GM23338 (cell line): ENCODE data around the gene UCP3. TPM values are rescaled to one million over a fixed set of nuclear protein-coding genes. Genes with fewer than 3 reads are reported as not detected.
A peak's percentile ranks its signal among the peaks of the same experiment; 100 is the strongest.

Experiments used
- ATAC-seq: fragments of 200-7000 bp; cut with Tn5 transposase; 3 replicates; pipeline ENCODE4 v1.9.1; 2020
- DNase-seq: peaks from one replicate; pipeline ENCODE4 v3.0.0-alpha.2; 2015; ENCODE audit warnings: low spot score
- H2AFZ ChIP-seq: fragments of 200-600 bp; sonication (generic); 2 replicates; pipeline ENCODE4 v1.8.0; 2016; ENCODE audit warnings: antibody characterized with exemption, mild to moderate bottlenecking, moderate library complexity
- H3F3A ChIP-seq: fragments of 200-600 bp; sonication (generic); replicated peaks from 2 replicates; pipeline ENCODE4 v1.8.0; 2017; ENCODE audit warnings: antibody characterized with exemption, mixed run types, low read depth
- H3K27ac ChIP-seq: fragments of 200-600 bp; sonication (generic); 2 replicates; pipeline ENCODE4 v1.6.1; 2016; ENCODE audit warnings: low read depth
- H3K27me3 ChIP-seq: fragments of 200-600 bp; sonication (generic); 2 replicates; pipeline ENCODE4 v1.8.0; 2016; ENCODE audit warnings: mild to moderate bottlenecking, mixed run types, moderate library complexity; ENCODE audit not compliant: insufficient read depth
- H3K36me3 ChIP-seq: fragments of 200-600 bp; sonication (generic); 2 replicates; pipeline ENCODE4 v1.8.0; 2016; ENCODE audit warnings: mild to moderate bottlenecking; ENCODE audit not compliant: insufficient read depth
- H3K4me1 ChIP-seq: fragments of 200-600 bp; sonication (generic); 2 replicates; pipeline ENCODE4 v1.8.0; 2016; ENCODE audit warnings: mild to moderate bottlenecking, moderate library complexity; ENCODE audit not compliant: insufficient read depth
- H3K4me2 ChIP-seq: fragments of 200-600 bp; sonication (generic); 2 replicates; pipeline ENCODE4 v1.7.1; 2017; ENCODE audit warnings: mixed run types
- H3K4me3 ChIP-seq: fragments of 200-600 bp; sonication (generic); 2 replicates; pipeline ENCODE4 v1.6.1; 2016; ENCODE audit warnings: mixed run types
- H3K79me2 ChIP-seq: fragments of 200-600 bp; sonication (generic); replicated peaks from 2 replicates; pipeline ENCODE4 v1.8.0; 2017; ENCODE audit warnings: mild to moderate bottlenecking; ENCODE audit not compliant: insufficient read depth
- H3K9me2 ChIP-seq: fragments of 200-600 bp; sonication (generic); 2 replicates; pipeline ENCODE4 v1.8.0; 2017; ENCODE audit not compliant: insufficient read depth
- H4K20me1 ChIP-seq: fragments of 200-600 bp; sonication (generic); replicated peaks from 2 replicates; pipeline ENCODE4 v1.8.0; 2017; ENCODE audit warnings: mild to moderate bottlenecking; ENCODE audit not compliant: insufficient read depth
- H3K27ac Mint-ChIP-seq: 2 replicates; pipeline ENCODE4 v1.8.0; 2020; ENCODE audit warnings: inconsistent platforms, mild to moderate bottlenecking, moderate library complexity, mixed read lengths
- H3K27me3 Mint-ChIP-seq: 3 replicates; pipeline ENCODE4 v1.8.0; 2022; ENCODE audit warnings: low read depth, mild to moderate bottlenecking, moderate library complexity, mixed read lengths, inconsistent platforms; ENCODE audit not compliant: insufficient read depth, poor library complexity
- H3K36me3 Mint-ChIP-seq: 3 replicates; pipeline ENCODE4 v1.8.0; 2021; ENCODE audit warnings: low read depth, mild to moderate bottlenecking, inconsistent platforms, moderate library complexity, mixed read lengths
- H3K4me1 Mint-ChIP-seq: 3 replicates; pipeline ENCODE4 v1.8.0; 2020; ENCODE audit warnings: mild to moderate bottlenecking, inconsistent platforms, mixed read lengths
- H3K4me3 Mint-ChIP-seq: 3 replicates; pipeline ENCODE4 v1.8.0; 2021; ENCODE audit warnings: moderate library complexity, mild to moderate bottlenecking, inconsistent platforms, mixed read lengths
- H3K9me3 Mint-ChIP-seq: 3 replicates; pipeline ENCODE4 v1.8.0; 2020; ENCODE audit warnings: moderate library complexity, mild to moderate bottlenecking, inconsistent platforms, mixed read lengths
- POLR2AphosphoS5 ChIP-seq: IDR thresholded peaks from 2 replicates; pipeline ENCODE4 v1.6.1; 2016; ENCODE audit warnings: antibody characterized with exemption, low read depth
- polyA plus RNA-seq: library from polyadenylated mRNA; unstranded; fragments of >200 nt; fragmentation: Nextera tagmentation; extraction: Ambion mirVana; gene quantifications from 2 replicates; pipeline ENCODE4 v1.2.1, GENCODE V29; 2016
- total RNA-seq: library from RNA; depleted of rRNA; stranded (reverse); fragments of >200 nt; shearing (Covaris generic); gene quantifications from 2 replicates; pipeline ENCODE4 v1.2.3, GENCODE V29; 2014
- TF ChIP-seq, protein P1 (sequence below), 2 experiments: fragments of 200-600 bp in 1 of 2; sonication (generic) in 1 of 2; conservative IDR thresholded peaks; 2 replicates each; pipeline versions ENCODE4 v1.5.1 to v1.6.1; 2016 to 2017; ENCODE audit warnings: antibody characterized with exemption in 2 of 2, low read depth in 2 of 2, mild to moderate bottlenecking in 2 of 2, moderate library complexity in 1 of 2
- TF ChIP-seq, protein P2 (sequence below): IDR thresholded peaks from 2 replicates; pipeline ENCODE4 v1.6.1; 2016; ENCODE audit warnings: antibody characterized with exemption
- TF ChIP-seq, protein P3 (sequence below): IDR thresholded peaks from one replicate; pipeline ENCODE4 v1.6.1; 2018; ENCODE audit warnings: antibody characterized with exemption; ENCODE audit not compliant: unreplicated experiment

Gene UCP3
- total and polyA plus RNA-seq, 2 experiments from 2014 or later = 0.21 to 0.40 TPM

DNA sequence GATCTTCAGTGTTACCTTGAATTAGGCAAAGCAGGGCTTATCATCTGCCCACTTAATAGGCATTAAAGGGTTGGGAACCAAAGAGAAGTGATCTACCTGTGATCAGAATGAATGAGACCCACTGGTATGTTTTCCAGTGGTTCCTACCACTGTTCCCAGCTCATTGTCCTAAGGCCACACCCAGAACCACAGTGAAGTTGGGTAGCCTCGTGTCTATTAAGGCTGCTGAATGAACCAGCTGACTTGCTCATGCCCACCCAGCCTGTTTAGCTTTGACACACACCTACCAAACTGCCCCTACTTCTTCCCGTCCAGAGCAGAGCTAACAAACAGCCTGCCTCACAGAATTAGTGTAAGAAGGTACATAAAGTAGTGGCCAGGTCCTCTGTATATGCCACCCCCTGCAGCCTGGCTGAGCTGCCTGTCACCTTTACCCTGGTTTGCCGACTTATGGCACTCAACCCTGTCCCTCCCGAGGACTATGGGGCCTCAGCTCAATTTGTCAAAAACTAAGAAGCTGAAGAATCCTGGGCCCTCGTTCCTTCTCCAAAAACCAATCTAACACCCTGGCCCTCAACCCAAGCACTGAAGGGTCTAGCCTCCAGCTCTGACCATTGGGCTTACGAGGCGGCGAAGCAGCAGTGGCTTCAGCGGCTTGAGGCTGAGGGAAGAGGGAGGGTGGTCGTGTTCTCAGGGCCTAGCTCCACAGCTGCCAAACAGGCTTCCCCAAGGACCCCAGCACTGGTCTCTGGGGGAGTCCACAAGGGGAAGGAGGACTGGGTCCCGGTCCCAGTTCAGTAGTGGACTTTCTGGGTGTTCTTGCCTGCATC lies 36.0 kb downstream of the UCP3 start:
- Histone ChIP-seq H3K79me2 (no peaks in the 10 kb centered on the region), H3K36me3 (peaks cover 24% of the 10 kb centered on the region), H3K27me3 (no peaks in the 10 kb centered on the region), H3K9me2 (no peaks in the 10 kb centered on the region), H3K4me3 (no peak overlapping the region), H3F3A (0 out of 2 replicates have a peak, but pooled peaks cover 5% of the 10 kb centered on the region), H3K27ac (no peak overlapping the region), H3K4me2 (no peak overlapping the region), H2AFZ (no peak overlapping the region), H4K20me1 (peaks cover 2% of the 10 kb centered on the region; the same call in 1 of the 2 replicates), H3K4me1 (no peaks in the 10 kb centered on the region)
- ATAC-seq (no peak), DNase-seq (no peak)
- Mint-ChIP-seq H3K27me3 (peaks cover 15% of the 10 kb centered on the region), H3K4me1 (no peaks in the 10 kb centered on the region; the same call in 2 of the 3 replicates), H3K9me3 (no peaks in the 10 kb centered on the region; the same call in 2 of the 3 replicates), H3K27ac (no peak overlapping the region), H3K36me3 (peaks cover 40% of the 10 kb centered on the region), H3K4me3 (no peak overlapping the region)
- TF ChIP-seq, protein P1, sequence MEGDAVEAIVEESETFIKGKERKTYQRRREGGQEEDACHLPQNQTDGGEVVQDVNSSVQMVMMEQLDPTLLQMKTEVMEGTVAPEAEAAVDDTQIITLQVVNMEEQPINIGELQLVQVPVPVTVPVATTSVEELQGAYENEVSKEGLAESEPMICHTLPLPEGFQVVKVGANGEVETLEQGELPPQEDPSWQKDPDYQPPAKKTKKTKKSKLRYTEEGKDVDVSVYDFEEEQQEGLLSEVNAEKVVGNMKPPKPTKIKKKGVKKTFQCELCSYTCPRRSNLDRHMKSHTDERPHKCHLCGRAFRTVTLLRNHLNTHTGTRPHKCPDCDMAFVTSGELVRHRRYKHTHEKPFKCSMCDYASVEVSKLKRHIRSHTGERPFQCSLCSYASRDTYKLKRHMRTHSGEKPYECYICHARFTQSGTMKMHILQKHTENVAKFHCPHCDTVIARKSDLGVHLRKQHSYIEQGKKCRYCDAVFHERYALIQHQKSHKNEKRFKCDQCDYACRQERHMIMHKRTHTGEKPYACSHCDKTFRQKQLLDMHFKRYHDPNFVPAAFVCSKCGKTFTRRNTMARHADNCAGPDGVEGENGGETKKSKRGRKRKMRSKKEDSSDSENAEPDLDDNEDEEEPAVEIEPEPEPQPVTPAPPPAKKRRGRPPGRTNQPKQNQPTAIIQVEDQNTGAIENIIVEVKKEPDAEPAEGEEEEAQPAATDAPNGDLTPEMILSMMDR (conservative IDR thresholded peaks at IDR 0.05; ENCODE audit: low read depth in 2 of 2) = no peak
- peak; percentile 42; the same call in 1 of the 2 replicates for TF ChIP-seq POLR2AphosphoS5

DNA sequence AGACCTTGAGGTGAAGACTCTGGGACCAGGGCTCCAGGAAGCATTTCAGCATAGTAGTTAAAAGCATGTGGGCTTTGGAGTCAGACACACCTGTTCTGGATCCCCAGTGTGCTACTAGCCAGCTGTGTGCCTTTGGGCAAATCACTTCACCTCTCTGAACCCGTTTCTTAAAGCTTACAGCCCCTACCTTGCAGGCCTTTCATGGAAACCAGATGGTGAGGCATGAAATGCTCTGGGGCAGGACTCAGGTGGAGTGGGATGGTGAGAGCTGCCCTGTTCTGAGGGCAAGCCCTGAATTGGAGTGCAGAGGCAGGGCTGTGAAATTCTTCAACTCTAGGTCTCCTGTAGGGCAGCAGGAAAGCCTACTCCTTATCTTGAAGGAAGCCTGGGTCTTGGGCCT lies 36.7 kb downstream of the UCP3 start:
- ATAC-seq = no peak
- H4K20me1 ChIP-seq = no peaks in the 10 kb centered on the region; the same call in 1 of the 2 replicates
- H3K27me3 ChIP-seq = no peaks in the 10 kb centered on the region
- no peak overlapping the region for H2AFZ ChIP-seq
- H3K4me3 ChIP-seq = no peak overlapping the region
- H3F3A ChIP-seq = 0 out of 2 replicates have a peak, but pooled peaks cover 5% of the 10 kb centered on the region
- no peak overlapping the region for H3K4me3 Mint-ChIP-seq
- H3K4me1 ChIP-seq = no peaks in the 10 kb centered on the region
- peaks cover 34% of the 10 kb centered on the region for H3K36me3 Mint-ChIP-seq
- H3K79me2 ChIP-seq = no peaks in the 10 kb centered on the region
- no peaks in the 10 kb centered on the region for H3K9me2 ChIP-seq
- no peak for DNase-seq
- peaks cover 18% of the 10 kb centered on the region for H3K36me3 ChIP-seq
- H3K4me2 ChIP-seq = no peak overlapping the region
- H3K9me3 Mint-ChIP-seq = no peaks in the 10 kb centered on the region; the same call in 2 of the 3 replicates
- H3K27me3 Mint-ChIP-seq = peaks cover 15% of the 10 kb centered on the region
- H3K27ac ChIP-seq = no peak overlapping the region
- TF ChIP-seq POLR2AphosphoS5 = 0 out of 2 replicates have a peak, but pooled peaks have one; percentile 2
- TF ChIP-seq, protein P2, sequence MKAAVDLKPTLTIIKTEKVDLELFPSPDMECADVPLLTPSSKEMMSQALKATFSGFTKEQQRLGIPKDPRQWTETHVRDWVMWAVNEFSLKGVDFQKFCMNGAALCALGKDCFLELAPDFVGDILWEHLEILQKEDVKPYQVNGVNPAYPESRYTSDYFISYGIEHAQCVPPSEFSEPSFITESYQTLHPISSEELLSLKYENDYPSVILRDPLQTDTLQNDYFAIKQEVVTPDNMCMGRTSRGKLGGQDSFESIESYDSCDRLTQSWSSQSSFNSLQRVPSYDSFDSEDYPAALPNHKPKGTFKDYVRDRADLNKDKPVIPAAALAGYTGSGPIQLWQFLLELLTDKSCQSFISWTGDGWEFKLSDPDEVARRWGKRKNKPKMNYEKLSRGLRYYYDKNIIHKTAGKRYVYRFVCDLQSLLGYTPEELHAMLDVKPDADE = no peak
- no peaks in the 10 kb centered on the region; the same call in 2 of the 3 replicates for H3K4me1 Mint-ChIP-seq
- H3K27ac Mint-ChIP-seq = no peak overlapping the region

DNA sequence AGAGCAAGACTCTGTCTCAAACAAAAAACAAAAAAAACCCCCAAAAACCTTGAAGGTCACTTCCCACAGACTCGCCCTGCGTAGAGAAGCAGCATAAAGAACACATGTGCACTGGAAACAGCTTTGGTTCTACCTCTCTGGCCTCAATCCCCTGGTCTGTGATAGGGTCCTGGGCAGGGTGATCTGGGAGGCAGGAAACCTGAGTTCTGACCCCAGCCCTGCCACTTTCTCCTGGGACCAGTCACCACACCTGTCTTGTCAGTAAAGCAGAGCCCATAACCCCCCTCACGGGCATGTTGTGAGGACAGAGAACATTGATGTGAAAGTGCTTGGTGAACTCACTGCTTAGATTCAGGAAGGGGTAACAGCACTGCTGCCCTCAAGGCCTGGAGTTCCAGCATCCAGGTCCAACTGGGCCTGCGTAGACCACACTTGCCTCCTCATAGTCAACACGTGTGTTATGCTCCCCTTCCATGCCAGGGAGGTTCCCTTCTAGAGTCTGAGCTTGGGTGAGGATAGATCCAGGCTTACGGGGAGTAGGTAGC lies 37.6 kb downstream of the UCP3 start:
- Histone ChIP-seq H3F3A (0 out of 2 replicates have a peak, but pooled peaks cover 5% of the 10 kb centered on the region), H3K9me2 (no peaks in the 10 kb centered on the region), H3K4me2 (no peak overlapping the region), H4K20me1 (no peaks in the 10 kb centered on the region; the same call in 1 of the 2 replicates), H3K27me3 (no peaks in the 10 kb centered on the region), H2AFZ (no peak overlapping the region), H3K27ac (no peak overlapping the region), H3K4me3 (no peak overlapping the region), H3K79me2 (no peaks in the 10 kb centered on the region), H3K36me3 (peaks cover 10% of the 10 kb centered on the region), H3K4me1 (no peaks in the 10 kb centered on the region)
- Mint-ChIP-seq H3K4me3 (no peak overlapping the region), H3K27me3 (peaks cover 15% of the 10 kb centered on the region), H3K27ac (0 out of 2 replicates have a peak overlapping the region, but pooled peaks have one; percentile 5), H3K36me3 (peaks cover 24% of the 10 kb centered on the region), H3K9me3 (no peaks in the 10 kb centered on the region; the same call in 2 of the 3 replicates), H3K4me1 (no peaks in the 10 kb centered on the region; the same call in 2 of the 3 replicates)
- no peak for ATAC-seq
- DNase-seq = no peak
- TF ChIP-seq, protein P3, sequence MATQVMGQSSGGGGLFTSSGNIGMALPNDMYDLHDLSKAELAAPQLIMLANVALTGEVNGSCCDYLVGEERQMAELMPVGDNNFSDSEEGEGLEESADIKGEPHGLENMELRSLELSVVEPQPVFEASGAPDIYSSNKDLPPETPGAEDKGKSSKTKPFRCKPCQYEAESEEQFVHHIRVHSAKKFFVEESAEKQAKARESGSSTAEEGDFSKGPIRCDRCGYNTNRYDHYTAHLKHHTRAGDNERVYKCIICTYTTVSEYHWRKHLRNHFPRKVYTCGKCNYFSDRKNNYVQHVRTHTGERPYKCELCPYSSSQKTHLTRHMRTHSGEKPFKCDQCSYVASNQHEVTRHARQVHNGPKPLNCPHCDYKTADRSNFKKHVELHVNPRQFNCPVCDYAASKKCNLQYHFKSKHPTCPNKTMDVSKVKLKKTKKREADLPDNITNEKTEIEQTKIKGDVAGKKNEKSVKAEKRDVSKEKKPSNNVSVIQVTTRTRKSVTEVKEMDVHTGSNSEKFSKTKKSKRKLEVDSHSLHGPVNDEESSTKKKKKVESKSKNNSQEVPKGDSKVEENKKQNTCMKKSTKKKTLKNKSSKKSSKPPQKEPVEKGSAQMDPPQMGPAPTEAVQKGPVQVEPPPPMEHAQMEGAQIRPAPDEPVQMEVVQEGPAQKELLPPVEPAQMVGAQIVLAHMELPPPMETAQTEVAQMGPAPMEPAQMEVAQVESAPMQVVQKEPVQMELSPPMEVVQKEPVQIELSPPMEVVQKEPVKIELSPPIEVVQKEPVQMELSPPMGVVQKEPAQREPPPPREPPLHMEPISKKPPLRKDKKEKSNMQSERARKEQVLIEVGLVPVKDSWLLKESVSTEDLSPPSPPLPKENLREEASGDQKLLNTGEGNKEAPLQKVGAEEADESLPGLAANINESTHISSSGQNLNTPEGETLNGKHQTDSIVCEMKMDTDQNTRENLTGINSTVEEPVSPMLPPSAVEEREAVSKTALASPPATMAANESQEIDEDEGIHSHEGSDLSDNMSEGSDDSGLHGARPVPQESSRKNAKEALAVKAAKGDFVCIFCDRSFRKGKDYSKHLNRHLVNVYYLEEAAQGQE = no peak
- TF ChIP-seq, protein P2 = no peak
- TF ChIP-seq, protein P1 (conservative IDR thresholded peaks at IDR 0.05; ENCODE audit: low read depth in 2 of 2) = no peak
